HG03460 (cell line): ENCODE data around the gene CHMP5.
"Not testable (repeated sequence)": the region's sequence is repeated elsewhere in the genome, so short reads cannot be mapped to it uniquely, and the experiment has no call there.

Experiments used
- ATAC-seq: cut with Tn5 transposase; IDR thresholded peaks from one replicate; pipeline ENCODE4 v1.9.1; 2021; ENCODE audit not compliant: unreplicated experiment

CHMP5 gene

DNA sequence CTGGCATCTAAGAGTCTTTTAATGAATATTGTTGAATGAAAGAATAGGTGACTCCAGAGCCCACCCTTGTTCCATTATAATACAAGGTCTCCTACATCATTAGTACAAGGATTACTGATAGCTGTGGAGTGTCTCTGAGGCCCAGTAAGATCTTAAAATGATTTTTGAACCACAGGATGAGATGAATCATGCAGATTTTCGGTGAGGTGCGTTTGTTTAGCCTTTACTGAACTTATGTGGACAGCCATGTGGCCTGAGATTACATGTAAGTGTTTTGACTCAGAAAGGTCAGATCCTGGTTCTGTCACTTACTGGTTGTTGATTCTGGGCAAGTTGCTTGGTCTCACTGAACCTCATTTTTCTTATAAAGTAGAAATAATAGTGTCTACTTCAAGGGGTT, 47.1 kb downstream of the CHMP5 start:
- no peak for ATAC-seq

GRCh38 chr9:33315371-33315770, 50.5 kb downstream of the CHMP5 start:
- no peak for ATAC-seq

- not testable (repeated sequence) for ATAC-seq
Measured at GRCh38 chr9:33317136-33317535, 52.3 kb downstream of the CHMP5 start.

- ATAC-seq = no peak
Measured at GRCh38 chr9:33318225-33318624, 53.4 kb downstream of the CHMP5 start.

- ATAC-seq = no peak
Measured at GRCh38 chr9:33318781-33319180, 53.9 kb downstream of the CHMP5 start.

GRCh38 chr9:33320230-33320567, 55.4 kb downstream of the CHMP5 start:
- ATAC-seq = no peak

DNA sequence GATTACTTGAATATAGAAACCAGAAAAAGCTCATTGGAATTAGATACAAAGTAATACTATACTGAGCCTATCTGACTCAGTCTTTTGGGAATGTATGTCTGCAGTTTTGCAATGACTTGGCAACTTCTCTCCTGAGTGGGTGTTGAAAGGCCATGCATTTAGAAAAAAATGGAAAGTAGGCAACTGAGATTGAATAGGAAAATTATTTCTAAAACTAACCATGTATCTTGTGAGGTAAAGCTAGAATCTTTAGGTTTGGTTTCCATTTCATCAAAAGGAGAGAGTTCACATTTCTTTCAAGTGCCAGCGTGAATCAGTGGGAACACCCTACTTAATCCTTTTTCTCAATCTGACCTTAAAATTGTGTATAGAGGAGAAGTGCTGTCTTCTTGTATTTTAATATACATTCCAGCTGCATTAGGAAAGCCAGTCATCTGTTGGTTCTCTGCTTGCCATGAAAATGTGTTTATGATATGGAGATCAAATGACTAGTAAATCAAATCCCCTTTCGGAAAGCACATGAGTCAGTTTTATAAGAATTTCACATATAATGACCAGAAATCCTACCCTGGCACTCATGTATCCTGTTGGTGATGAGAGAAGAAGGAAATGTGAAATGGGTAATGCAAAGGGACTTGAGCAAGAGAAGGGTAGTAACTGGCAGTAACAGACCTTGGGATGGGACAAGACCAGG, 55.9 kb downstream of the CHMP5 start:
- no peak for ATAC-seq

- no peak for ATAC-seq
Measured at GRCh38 chr9:33329117-33329563, 64.3 kb downstream of the CHMP5 start.

DNA sequence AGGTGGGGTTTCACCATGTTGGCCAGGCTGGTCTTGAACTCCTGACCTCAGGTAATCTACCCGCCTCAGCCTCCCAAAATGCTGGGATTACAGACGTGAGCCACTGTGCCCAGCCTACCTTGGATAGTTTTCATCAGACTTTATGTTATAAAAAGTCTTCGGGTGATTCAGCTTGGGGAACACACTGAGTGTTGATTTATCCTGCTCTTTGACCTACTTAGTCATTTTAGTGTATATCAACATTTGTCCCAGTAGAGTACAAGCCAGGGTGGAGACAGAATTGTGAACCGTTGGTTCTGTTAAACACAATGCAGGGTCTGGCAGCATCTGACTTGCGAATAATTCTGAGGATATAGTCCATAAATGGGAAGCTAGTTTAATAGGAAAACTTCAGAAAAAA, 65.1 kb downstream of the CHMP5 start:
- ATAC-seq = no peak

DNA sequence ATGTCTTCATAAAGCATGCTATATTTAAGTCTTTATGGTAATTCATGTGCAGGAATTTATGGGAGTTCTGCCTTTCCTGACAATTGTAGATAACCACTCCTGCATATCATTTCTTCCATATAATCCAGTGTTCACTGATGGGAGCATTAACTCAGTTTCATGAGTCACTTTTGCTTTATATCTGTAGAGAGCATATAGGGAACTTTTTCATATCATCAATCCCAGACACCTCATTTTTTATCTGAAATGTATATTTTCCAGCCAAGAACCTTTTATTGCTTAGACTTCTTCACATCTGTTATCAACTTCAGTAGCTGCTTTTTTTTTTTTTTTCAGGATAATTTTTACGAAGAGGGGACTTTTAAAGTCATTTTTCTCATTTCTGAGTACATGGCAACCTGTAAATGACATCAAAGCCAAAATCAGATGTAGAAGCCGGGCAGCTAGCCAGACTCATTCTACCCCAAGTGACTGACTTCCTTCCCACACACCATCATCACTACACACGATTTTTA, 66.6 kb downstream of the CHMP5 start:
- ATAC-seq = no peak
